Non-pigmented ciliary epithelial cell (primary cell): ENCODE measurements around the gene SPTBN1.

Experiments used
- DNase-seq: peaks from one replicate; pipeline ENCODE4 v3.0.0-alpha.2; 2010; ENCODE audit warnings: low read depth

The SPTBN1 gene

GRCh38 chr2:54656863-54657262, 200.7 kb downstream of the SPTBN1 start:
- DNase-seq = no peak

GRCh38 chr2:54657664-54658083, 201.5 kb downstream of the SPTBN1 start:
- DNase-seq = no peak

- no peak for DNase-seq
Measured at GRCh38 chr2:54658564-54659071, 202.5 kb downstream of the SPTBN1 start.

GRCh38 chr2:54659527-54659926, 203.4 kb downstream of the SPTBN1 start:
- DNase-seq = no peak

- DNase-seq = no peak
Measured at GRCh38 chr2:54660752-54661151, 204.6 kb downstream of the SPTBN1 start.

GRCh38 chr2:54663424-54664030, 207.4 kb downstream of the SPTBN1 start:
- no peak for DNase-seq

GRCh38 chr2:54664238-54664786, 208.2 kb downstream of the SPTBN1 start:
- DNase-seq = no peak

- no peak for DNase-seq
Measured at GRCh38 chr2:54665436-54665856, 209.3 kb downstream of the SPTBN1 start.

- no peak for DNase-seq
Measured at GRCh38 chr2:54666131-54666633, 210.1 kb downstream of the SPTBN1 start.

- DNase-seq = no peak
Measured at GRCh38 chr2:54666634-54667265, 210.6 kb downstream of the SPTBN1 start.

- no peak for DNase-seq
Measured at GRCh38 chr2:54667266-54667639, 211.1 kb downstream of the SPTBN1 start.

GRCh38 chr2:54667726-54668650, 211.9 kb downstream of the SPTBN1 start:
- DNase-seq = no peak

GRCh38 chr2:54668711-54669110, 212.6 kb downstream of the SPTBN1 start:
- DNase-seq = no peak

GRCh38 chr2:54669677-54670484, 213.8 kb downstream of the SPTBN1 start:
- DNase-seq = no peak

- no peak for DNase-seq
Measured at GRCh38 chr2:54670485-54671009, 214.4 kb downstream of the SPTBN1 start.

- no peak for DNase-seq
Measured at GRCh38 chr2:54671010-54671409, 214.9 kb downstream of the SPTBN1 start.

GRCh38 chr2:54671875-54672589, 215.9 kb downstream of the SPTBN1 start:
- no peak for DNase-seq

- no peak for DNase-seq
Measured at GRCh38 chr2:54672590-54673456, 216.7 kb downstream of the SPTBN1 start.

GRCh38 chr2:54673501-54673998, 217.4 kb downstream of the SPTBN1 start:
- DNase-seq = no peak
